Adrenal gland (tissue), 12 donors: Measurements from ENCODE around the gene PCID2. TPM values are rescaled to one million over a fixed set of nuclear protein-coding genes. Genes with fewer than 3 reads are reported as not detected.

Experiments
- DNase-seq, 7 donors: peaks; one replicate each; pipeline ENCODE4 v3.0.0-alpha.2; 2019 to 2020
- H3K27ac ChIP-seq, 5 donors: fragments of 200-600 bp; sonication (generic) in 4 of 5; 1 replicate in 3 of 5; 2 replicates in 2 of 5; pipeline versions ENCODE4 v1.5.1 to v1.8.0; 2016 to 2020; ENCODE audit warnings: mild to moderate bottlenecking in 1 of 5
- H3K27me3 ChIP-seq: fragments of 200-600 bp; 2 replicates; pipeline ENCODE4 v1.8.0; 2021
- H3K36me3 ChIP-seq, 2 donors: fragments of 200-600 bp; replicated peaks in 1 of 2; 1 replicate in 1 of 2; 2 replicates in 1 of 2; pipeline versions ENCODE4 v1.5.1 to v1.8.0; 2018 to 2022
- H3K4me1 ChIP-seq, 2 donors: fragments of 200-600 bp; replicated peaks in 1 of 2; 1 replicate in 1 of 2; 2 replicates in 1 of 2; pipeline versions ENCODE4 v1.5.1 to v1.8.0; 2018 to 2021
- H3K4me3 ChIP-seq, 4 donors: fragments of 200-600 bp; sonication (generic) in 3 of 4; one replicate each; pipeline ENCODE4 v1.5.1; 2016 to 2018
- H3K9me3 ChIP-seq, 3 donors: fragments of 200-600 bp; sonication (generic) in 1 of 3; replicated peaks in 1 of 3; 1 replicate in 2 of 3; 2 replicates in 1 of 3; pipeline versions ENCODE4 v1.5.1 to v1.8.0; 2016 to 2021
- CTCF ChIP-seq, 6 experiments: fragments of 450-650 bp in 4 of 6; fragments of 200-600 bp in 2 of 6; sonication (generic) in 1 of 6; IDR thresholded peaks; 1 replicate in 5 of 6; 2 replicates in 1 of 6; pipeline versions ENCODE4 v1.5.1 to v1.8.0; 2016 to 2021; ENCODE audit warnings: antibody characterized with exemption in 6 of 6, mild to moderate bottlenecking in 2 of 6, moderate library complexity in 1 of 6
- POLR2A ChIP-seq, 2 donors: fragments of 450-650 bp; IDR thresholded peaks; one replicate each; pipeline ENCODE4 v1.6.1; 2017; ENCODE audit warnings: antibody characterized with exemption in 2 of 2, mild to moderate bottlenecking in 2 of 2, moderate library complexity in 1 of 2
- WGBS, 4 donors: extraction: QIAGEN DNeasy Blood & Tissue Kit in 2 of 4; methylation state at CpG; one replicate each; pipeline versions ENCODE4 v1.1.5 to v1.1.7; 2013 to 2017; 5-methylcytosine and 5-hydroxymethylcytosine counted together
- intact Hi-C, 2 donors: fragments of 100-400 bp; cut with DNase I; formaldehyde crosslinking; loops; one replicate each; pipeline versions ENCODE4 v1.14.1 to v1.15.0; 2022 to 2023
- polyA plus RNA-seq, 3 donors: library from polyadenylated mRNA; stranded (reverse); fragments of 200-250 nt in 2 of 3; fragments of 350-450 nt in 1 of 3; fragmentation: Illumina TruSeq in 1 of 3; extraction: RNeasy Lipid Tissue Mini Kit (QIAGEN cat#74804) in 1 of 3; gene quantifications; one replicate each; pipeline ENCODE4 v1.2.3, GENCODE V29; 2013 to 2014
- total RNA-seq, 9 donors: library from RNA; depleted of rRNA in 4 of 9; stranded (reverse); fragments of >200 nt in 4 of 9; fragments of 120-200 nt in 1 of 9; fragmentation: NEBNext Ultra II Directional in 1 of 9; extraction: Animal tissue kit (Norgen Biotek cat#: 25700) in 1 of 9; gene quantifications; one replicate each; pipeline versions ENCODE4 v1.1.0 to v1.2.4, GENCODE V29; 2013 to 2023
- donor health status: healthy with polysubstance abuse.
- donor health status: Bipolar disorder and iron deficiency.
- donor health status: DM: yes; HTN: yes; CAD: no.
- donor health status: DM: no; HTN: no; CAD: no.
- donor health status: DM: no; HTN: no; CAD: no.
- donor health status: DM: yes; HTN: yes; CAD: no.

The PCID2 gene
- total and polyA plus RNA-seq, 12 donors = 26.4 to 87.2 (median 45.3) TPM

- H3K27me3 ChIP-seq = no peaks in the 10 kb centered on the region
- no peak for TF ChIP-seq CTCF (IDR thresholded peaks at IDR 0.05)
- no peak for TF ChIP-seq POLR2A (IDR thresholded peaks at IDR 0.05)
- no peaks in the 10 kb centered on the region for H3K9me3 ChIP-seq
- WGBS, 4 donors = 80 to 98% (median 89%) methylated on average over 7 of the region's 7 CpGs
- no peak for DNase-seq
- intact Hi-C loops = no loop called here
- peaks cover 0 to 9% of the 10 kb centered on the region in 2 donors for H3K36me3 ChIP-seq
- no peaks in the 10 kb centered on the region for H3K4me1 ChIP-seq
- H3K4me3 ChIP-seq = no peak overlapping the region
- no peak overlapping the region for H3K27ac ChIP-seq
These were observed 40.3 kb downstream of the PCID2 start for GRCh38 chr13:113168211-113168610.

- DNase-seq = no peak
- TF ChIP-seq CTCF (IDR thresholded peaks at IDR 0.05) (no peak), POLR2A (IDR thresholded peaks at IDR 0.05) (no peak)
- H3K36me3 ChIP-seq = peaks cover 0 to 9% of the 10 kb centered on the region in 2 donors
- 98 to 100% (median 99%) methylated on average over 3 of the region's 3 CpGs for WGBS, 4 donors
- no peaks in the 10 kb centered on the region for H3K4me1 ChIP-seq
- H3K4me3 ChIP-seq = no peak overlapping the region
- intact Hi-C loops = no loop called here
- H3K9me3 ChIP-seq = no peaks in the 10 kb centered on the region
- H3K27ac ChIP-seq = no peak overlapping the region
- no peaks in the 10 kb centered on the region for H3K27me3 ChIP-seq
These were observed 40.9 kb downstream of the PCID2 start for GRCh38 chr13:113167575-113167974.

- TF ChIP-seq POLR2A (IDR thresholded peaks at IDR 0.05) (no peak), CTCF (IDR thresholded peaks at IDR 0.05) (no peak)
- peaks cover 0 to 9% of the 10 kb centered on the region in 2 donors for H3K36me3 ChIP-seq
- no peaks in the 10 kb centered on the region for H3K4me1 ChIP-seq
- intact Hi-C loops = no loop called here
- no peak overlapping the region for H3K4me3 ChIP-seq
- H3K27ac ChIP-seq = no peak overlapping the region
- 90 to 92% (median 91%) methylated on average over 10 of the region's 10 CpGs for whole genome bisulfite sequencing, 4 donors
- DNase-seq = no peak
- no peaks in the 10 kb centered on the region for H3K27me3 ChIP-seq
- no peaks in the 10 kb centered on the region for H3K9me3 ChIP-seq
These were observed 41.3 kb downstream of the PCID2 start for GRCh38 chr13:113167155-113167554.

GRCh38 chr13:113166681-113167080 lies 41.8 kb downstream of the PCID2 start:
- Histone ChIP-seq H3K27ac (no peak overlapping the region), H3K36me3 (peaks cover 0 to 6% of the 10 kb centered on the region in 2 donors), H3K9me3 (no peaks in the 10 kb centered on the region), H3K27me3 (no peaks in the 10 kb centered on the region), H3K4me3 (no peak overlapping the region), H3K4me1 (no peaks in the 10 kb centered on the region)
- intact Hi-C loops = no loop called here
- no peak for TF ChIP-seq POLR2A (IDR thresholded peaks at IDR 0.05)
- no peak for DNase-seq
- WGBS, 4 donors = 93 to 99% (median 94%) methylated on average over 5 of the region's 5 CpGs

- DNase-seq = no peak
- intact Hi-C loops = no loop called here
- Histone ChIP-seq H3K27me3 (no peaks in the 10 kb centered on the region), H3K36me3 (peaks cover 0 to 2% of the 10 kb centered on the region in 2 donors), H3K4me1 (no peaks in the 10 kb centered on the region), H3K9me3 (no peaks in the 10 kb centered on the region), H3K27ac (no peak overlapping the region), H3K4me3 (no peak overlapping the region)
- WGBS, 4 donors = 85 to 95% (median 93%) methylated on average over 9 to 10 of the region's 10 CpGs
- TF ChIP-seq CTCF (IDR thresholded peaks at IDR 0.05) = no peak
- no peak for TF ChIP-seq POLR2A (IDR thresholded peaks at IDR 0.05)
These were observed 42.2 kb downstream of the PCID2 start for GRCh38 chr13:113166266-113166665.
